NCI-H460 (cell line): ENCODE data around the gene VEPH1. TPM values are rescaled to one million over a fixed set of nuclear protein-coding genes. Genes with fewer than 3 reads are reported as not detected.

ENCODE experiments used
- DNase-seq: peaks from one replicate; pipeline ENCODE4 v3.0.0-alpha.2; 2016; ENCODE audit warnings: low read depth; ENCODE audit errors: extremely low read depth
- total RNA-seq: library from RNA; depleted of rRNA; stranded (reverse); fragments of >200 nt; shearing (Covaris generic); gene quantifications from 2 replicates; pipeline ENCODE4 v1.2.3, GENCODE V29; 2014

VEPH1 gene
- total RNA-seq, 1 experiment from 2014 or later: 0.50 TPM

DNA sequence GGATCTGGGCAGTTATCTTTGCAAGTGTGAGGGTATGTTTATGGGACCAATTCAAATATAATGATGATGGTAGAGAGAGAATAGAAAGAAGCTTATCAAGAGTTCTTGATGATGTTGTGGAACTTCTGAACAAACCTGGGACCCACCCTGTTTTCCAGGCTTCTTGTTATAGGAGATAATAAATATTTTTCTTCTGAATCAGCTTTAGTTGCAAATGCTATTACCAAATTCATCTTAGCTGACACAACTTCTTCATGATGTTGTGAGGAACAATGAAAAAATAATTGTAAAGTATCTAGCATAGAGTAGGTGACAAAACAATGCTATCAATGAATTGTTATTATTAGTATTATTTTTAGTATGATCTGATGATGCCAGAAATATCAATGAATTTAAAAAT is 110.1 kb downstream of the VEPH1 start:
- no peak for DNase-seq

DNA sequence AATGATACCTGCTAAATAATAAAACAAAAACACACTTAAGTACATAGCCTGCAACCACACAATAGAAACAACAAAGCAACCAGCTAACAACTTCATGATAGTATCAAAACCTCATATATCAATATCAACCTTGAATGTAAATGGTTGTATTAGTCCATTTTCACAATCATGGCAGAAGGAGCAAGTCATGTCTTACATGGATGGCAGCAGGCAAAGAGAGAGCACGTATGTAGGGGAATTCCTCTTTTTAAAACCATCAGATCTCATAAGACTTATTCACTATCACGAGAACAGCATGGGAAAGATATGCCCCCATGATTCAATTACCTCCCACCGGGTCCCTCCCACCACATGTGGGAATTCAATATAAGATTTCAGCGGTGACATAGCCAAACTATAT is 111.1 kb downstream of the VEPH1 start:
- no peak for DNase-seq

GRCh38 chr3:157390713-157391515 is 112.3 kb downstream of the VEPH1 start:
- DNase-seq: no peak

DNA sequence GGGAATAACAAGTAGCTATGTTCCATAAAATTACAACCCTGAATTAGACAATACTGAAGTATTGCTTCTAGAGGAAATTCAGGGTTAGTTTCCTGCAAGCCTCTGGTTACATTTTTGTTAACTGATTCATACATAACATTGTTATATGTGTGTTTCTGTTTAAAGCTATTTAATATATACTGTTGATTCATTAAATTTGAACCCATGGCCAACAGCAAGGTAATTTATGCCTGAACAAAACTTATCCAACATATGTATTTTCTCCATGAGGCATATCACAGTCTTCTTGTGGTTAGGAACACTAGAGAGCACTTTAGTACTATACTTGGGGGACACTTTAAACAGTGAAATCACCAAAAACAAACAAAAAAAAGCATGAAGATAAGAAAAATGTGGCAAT is 114.2 kb downstream of the VEPH1 start:
- no peak for DNase-seq

GRCh38 chr3:157387708-157388435 is 115.3 kb downstream of the VEPH1 start:
- DNase-seq: no peak

DNA sequence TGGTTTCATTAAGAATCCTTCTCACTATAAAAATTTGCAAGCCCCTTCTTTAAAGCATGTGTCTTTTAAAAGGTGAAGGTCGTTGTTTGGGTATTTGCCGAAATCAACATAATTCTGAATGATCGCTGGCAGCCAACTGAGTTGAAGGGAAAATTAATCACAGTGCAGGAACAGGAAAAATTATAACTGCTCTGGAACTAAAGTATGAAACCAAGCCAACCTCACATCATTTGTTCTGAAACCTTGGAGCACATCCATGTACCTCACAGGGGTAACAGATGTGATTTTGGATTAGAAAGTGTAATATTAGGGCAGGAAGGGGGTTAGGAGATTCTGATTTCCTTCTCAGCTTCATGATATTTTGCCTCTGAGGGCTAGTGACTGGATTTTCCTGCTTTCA is 118.7 kb downstream of the VEPH1 start:
- no peak for DNase-seq

DNA sequence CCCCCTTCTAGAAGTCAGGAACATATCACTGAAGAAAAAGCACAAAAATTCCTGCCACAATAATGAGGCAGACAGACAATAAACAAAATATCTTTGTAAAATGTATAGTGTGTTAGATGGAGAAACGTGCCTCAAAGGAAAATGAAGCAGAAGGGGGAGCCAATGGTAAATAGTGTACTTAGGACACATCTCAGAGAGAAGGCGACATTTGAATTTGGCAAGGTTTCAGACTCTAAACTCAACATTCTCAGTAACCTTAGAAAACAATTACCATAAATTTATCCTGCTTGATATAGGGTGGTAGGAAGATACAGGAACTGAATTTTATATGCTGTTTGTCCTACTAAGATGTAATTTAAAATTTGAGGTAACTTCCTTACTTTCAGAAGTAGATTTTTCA is 119.2 kb downstream of the VEPH1 start:
- DNase-seq: no peak

GRCh38 chr3:157381606-157382005 is 121.6 kb downstream of the VEPH1 start:
- no peak for DNase-seq

DNA sequence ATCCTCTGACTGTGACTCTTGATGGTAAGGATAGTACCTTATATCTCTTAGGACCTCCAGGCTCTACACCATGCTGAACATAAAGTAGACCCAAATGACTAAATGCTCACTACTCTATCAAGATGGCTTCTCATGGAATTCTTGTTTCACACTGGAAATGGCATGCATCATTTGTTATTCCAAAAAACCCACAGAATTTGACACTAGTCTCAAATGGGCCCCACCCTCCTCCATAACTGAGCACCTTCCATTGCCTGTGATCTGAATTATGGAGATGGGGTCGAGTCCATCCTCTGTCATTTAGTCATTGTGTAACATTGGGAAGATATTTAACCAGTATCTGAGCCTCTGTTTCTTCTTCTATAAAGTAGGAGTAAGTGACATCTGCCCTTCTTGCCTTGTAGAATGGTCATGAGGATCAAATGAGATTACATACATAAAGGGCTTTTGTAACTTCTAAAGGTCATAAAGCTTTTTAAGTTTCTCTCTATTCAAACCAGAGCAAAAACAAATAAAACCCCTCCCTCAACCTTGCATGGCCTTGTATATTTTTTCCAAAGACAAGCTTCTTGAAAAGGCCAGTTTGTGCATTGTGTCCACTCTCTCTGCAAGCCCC is 123.6 kb downstream of the VEPH1 start:
- DNase-seq: no peak

GRCh38 chr3:157376603-157377300 is 126.5 kb downstream of the VEPH1 start:
- no peak for DNase-seq

DNA sequence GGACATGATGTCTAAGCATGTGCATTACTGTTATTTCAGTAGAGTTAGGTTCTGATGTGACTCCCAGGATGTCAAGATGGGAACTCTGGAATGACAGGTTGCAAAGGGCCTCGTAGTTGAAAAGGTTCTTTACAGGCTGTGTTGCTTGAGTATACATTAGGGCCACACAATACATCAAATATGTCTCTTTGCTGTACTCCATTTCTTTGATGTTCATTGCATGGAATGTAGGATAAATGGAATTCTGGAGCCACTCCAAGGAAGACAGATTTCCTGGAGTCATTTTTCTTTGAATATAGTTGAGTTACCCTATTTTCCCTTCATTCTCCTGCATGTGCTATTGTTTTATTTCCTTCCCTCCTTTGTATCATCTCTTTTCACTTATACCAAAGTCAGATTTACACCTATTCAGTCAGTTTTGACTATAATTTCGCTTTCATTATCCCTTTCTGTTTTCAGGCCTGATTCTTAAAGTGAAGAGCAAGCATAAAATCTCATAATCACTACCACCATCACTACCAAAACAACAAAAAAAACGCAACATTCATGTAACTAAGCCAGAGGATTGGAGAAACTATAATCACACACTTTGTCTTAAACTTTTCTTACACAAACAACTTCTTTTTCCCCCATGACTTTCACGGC is 127.8 kb downstream of the VEPH1 start:
- no peak for DNase-seq

- no peak for DNase-seq
Measured at GRCh38 chr3:157374933-157375332, 128.3 kb downstream of the VEPH1 start.

DNA sequence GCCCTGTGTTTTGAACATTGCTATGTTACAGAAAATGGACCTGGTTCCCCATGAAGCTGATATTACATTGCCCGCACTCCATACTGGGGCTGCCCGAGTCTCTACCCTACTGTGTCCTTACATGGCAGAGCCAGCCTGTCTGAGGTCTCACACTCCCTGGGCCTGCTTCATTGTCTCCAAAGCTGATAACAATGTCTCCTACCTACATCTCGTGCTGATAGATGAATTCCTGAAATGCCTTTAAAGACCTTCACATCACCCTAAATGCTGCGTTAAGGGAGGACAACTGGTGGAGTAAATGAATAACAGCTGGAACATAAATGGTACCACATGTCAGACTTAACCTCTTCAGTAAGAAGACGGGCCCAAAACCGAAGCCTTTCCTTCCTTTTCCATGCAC is 129.4 kb downstream of the VEPH1 start:
- DNase-seq: no peak

DNA sequence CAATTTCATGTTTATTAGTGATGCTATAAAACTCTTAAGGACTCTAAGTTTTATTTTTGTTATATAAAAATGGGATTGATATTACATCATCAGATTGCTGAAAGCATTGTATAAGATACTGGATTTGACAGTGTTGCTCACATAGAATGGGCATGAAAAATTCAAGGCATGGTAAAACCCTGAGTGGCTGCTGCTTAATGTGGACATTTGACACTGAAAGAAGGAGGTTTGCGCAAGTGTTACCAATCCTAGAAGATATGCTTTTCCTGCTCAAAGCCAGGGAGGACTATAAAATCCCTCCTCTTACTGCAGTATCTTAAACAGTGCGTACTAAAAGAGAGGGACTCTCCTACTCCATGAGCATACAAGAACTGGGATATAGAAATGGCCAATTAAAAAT is 132.3 kb downstream of the VEPH1 start:
- no peak for DNase-seq

DNA sequence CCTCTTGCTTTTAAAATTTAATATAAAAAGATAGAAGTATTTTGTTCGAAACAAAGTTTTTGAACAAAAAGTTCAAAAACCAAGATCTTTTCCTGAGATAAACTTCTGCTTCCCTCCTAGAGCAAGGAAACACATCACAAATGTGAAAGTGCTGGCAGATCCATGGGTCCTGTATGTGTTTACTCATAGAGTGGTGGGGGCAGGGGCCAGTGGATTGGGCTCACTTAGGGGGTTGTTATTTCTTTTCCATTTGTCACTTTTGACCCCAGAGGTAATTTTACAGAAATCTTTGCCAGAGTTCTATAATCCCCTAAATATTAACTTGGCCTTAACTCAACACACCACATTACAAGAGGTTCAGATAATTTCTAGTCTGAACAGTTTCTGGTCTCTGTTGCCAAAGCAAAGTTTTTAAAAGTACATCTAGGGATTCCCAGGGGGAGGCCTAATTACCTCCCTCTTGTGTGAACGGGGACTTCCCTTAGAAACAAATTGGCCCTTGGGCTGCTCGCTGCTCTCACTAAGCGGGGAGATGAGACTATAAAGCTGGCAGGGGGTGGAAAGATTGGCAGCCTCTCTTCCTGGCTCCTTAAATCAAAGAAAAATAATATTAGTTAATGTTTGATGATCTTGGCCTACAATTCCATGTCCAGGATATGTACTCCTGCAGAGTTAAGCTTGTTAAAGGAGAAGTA is 133.3 kb downstream of the VEPH1 start:
- DNase-seq: no peak

GRCh38 chr3:157368171-157368570 is 135.0 kb downstream of the VEPH1 start:
- DNase-seq: no peak

- DNase-seq: no peak
Measured at GRCh38 chr3:157363393-157363792, 139.8 kb downstream of the VEPH1 start.

GRCh38 chr3:157362348-157362747 is 140.9 kb downstream of the VEPH1 start:
- DNase-seq: no peak

DNA sequence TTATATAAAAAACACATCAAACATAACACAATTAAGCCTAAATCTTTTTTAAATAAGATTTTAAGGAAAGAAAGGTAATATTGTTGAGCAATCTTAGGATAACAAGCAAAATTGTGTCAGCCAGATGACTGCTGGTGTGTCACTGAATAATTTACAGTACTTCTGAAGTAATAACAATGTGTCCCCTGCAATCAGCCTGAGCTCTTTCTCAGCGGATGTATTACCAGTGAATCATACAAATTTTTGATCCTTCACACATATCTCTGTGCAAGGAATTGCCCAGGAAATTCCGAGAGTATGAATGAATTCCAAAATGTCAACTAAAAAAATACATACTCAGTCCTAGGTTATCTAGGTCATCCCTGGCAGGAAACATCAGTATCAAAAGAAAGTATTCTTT is 143.2 kb downstream of the VEPH1 start:
- DNase-seq: peak; percentile 89

- no peak for DNase-seq
Measured at GRCh38 chr3:157356541-157356940, 146.7 kb downstream of the VEPH1 start.
